SU-DHL-6 (cell line): Measurements from ENCODE around the gene CYLD.

Experiments used
- H2AFZ ChIP-seq: fragments of 200-600 bp; sonication (generic); 2 replicates; pipeline ENCODE4 v1.6.1; 2014; ENCODE audit warnings: low read depth, mild to moderate bottlenecking, moderate library complexity, mixed read lengths, antibody characterized with exemption, low read length; ENCODE audit not compliant: severe bottlenecking
- H3F3A ChIP-seq: fragments of 200-600 bp; shearing (Covaris generic); 2 replicates; pipeline ENCODE4 v1.6.0; 2016; ENCODE audit warnings: antibody characterized with exemption, mild to moderate bottlenecking; ENCODE audit not compliant: insufficient read depth
- H3K27ac ChIP-seq: fragments of 200-600 bp; sonication (generic); 2 replicates; pipeline ENCODE4 v1.5.1; 2016; ENCODE audit warnings: low read depth, mild to moderate bottlenecking, low read length, moderate library complexity, mixed read lengths
- H3K27me3 ChIP-seq: fragments of 200-600 bp; sonication (generic), shearing (Covaris generic); 2 replicates; pipeline ENCODE4 v1.6.0; 2014; ENCODE audit warnings: mild to moderate bottlenecking, low read length
- H3K36me3 ChIP-seq: fragments of 200-600 bp; sonication (generic); 2 replicates; pipeline ENCODE4 v1.6.1; 2014; ENCODE audit warnings: mild to moderate bottlenecking, low read length, mixed read lengths
- H3K4me2 ChIP-seq: fragments of 300-600, 200-600 bp; shearing (Covaris generic), sonication (generic); 2 replicates; pipeline ENCODE4 v1.6.0; 2014; ENCODE audit warnings: low read length, low read depth, mild to moderate bottlenecking; ENCODE audit not compliant: poor library complexity, severe bottlenecking
- H3K4me3 ChIP-seq: fragments of 200-600 bp; sonication (generic); 2 replicates; pipeline ENCODE4 v1.5.1; 2014; ENCODE audit warnings: antibody characterized with exemption, low read length, mild to moderate bottlenecking, mixed read lengths; ENCODE audit not compliant: insufficient read depth, poor library complexity, severe bottlenecking
- H3K79me2 ChIP-seq: fragments of 200-600 bp; sonication (generic); 2 replicates; pipeline ENCODE4 v1.6.1; 2014; ENCODE audit warnings: mild to moderate bottlenecking, low read length, moderate library complexity; ENCODE audit not compliant: insufficient read depth
- H3K9ac ChIP-seq: fragments of 200-600 bp; sonication (generic); 2 replicates; pipeline ENCODE4 v1.7.0; 2014; ENCODE audit warnings: mild to moderate bottlenecking, low read length
- H3K9me2 ChIP-seq: fragments of 200-600 bp; sonication (generic); replicated peaks from 2 replicates; pipeline ENCODE4 v1.6.1; 2014; ENCODE audit warnings: low read length; ENCODE audit not compliant: insufficient read depth
- H3K9me3 ChIP-seq: fragments of 200-600 bp; sonication (generic); 2 replicates; pipeline ENCODE4 v1.6.1; 2014; ENCODE audit warnings: low read length, mixed read lengths; ENCODE audit not compliant: insufficient read depth
- H4K20me1 ChIP-seq: fragments of 200-600 bp; sonication (generic); 2 replicates; pipeline ENCODE4 v1.6.1; 2014; ENCODE audit warnings: low read depth, mild to moderate bottlenecking, antibody characterized with exemption, low read length, moderate library complexity, mixed read lengths
- CTCF ChIP-seq: fragments of 200-600 bp; sonication (generic); IDR thresholded peaks from one replicate; pipeline ENCODE4 v1.5.1; 2017; ENCODE audit warnings: antibody characterized with exemption, mild to moderate bottlenecking, low read length, moderate library complexity; ENCODE audit not compliant: insufficient read depth, poor library complexity, severe bottlenecking
- EZH2phosphoT487 ChIP-seq: fragments of 200-600 bp; sonication (generic), shearing (Covaris generic); conservative IDR thresholded peaks from 2 replicates; pipeline ENCODE4 v1.6.1; 2018; ENCODE audit warnings: mild to moderate bottlenecking, antibody characterized with exemption, low read length, moderate library complexity, mixed read lengths

Gene CYLD

GRCh38 chr16:50717494-50717893, 24.4 kb upstream of the CYLD start:
- no peaks in the 10 kb centered on the region for H3K79me2 ChIP-seq
- no peaks in the 10 kb centered on the region for H3K9me2 ChIP-seq
- H4K20me1 ChIP-seq, result no peaks in the 10 kb centered on the region
- no peaks in the 10 kb centered on the region for H3K36me3 ChIP-seq
- no peaks in the 10 kb centered on the region for H3K27me3 ChIP-seq
- no peak overlapping the region for H3K9ac ChIP-seq
- no peak overlapping the region for H3K4me2 ChIP-seq
- no peaks in the 10 kb centered on the region for H3F3A ChIP-seq
- no peak overlapping the region for H2AFZ ChIP-seq
- no peaks in the 10 kb centered on the region for H3K9me3 ChIP-seq
- no peak overlapping the region for H3K27ac ChIP-seq
- no peak overlapping the region for H3K4me3 ChIP-seq
- TF ChIP-seq CTCF, result no peak
- TF ChIP-seq EZH2phosphoT487, result no peak

DNA sequence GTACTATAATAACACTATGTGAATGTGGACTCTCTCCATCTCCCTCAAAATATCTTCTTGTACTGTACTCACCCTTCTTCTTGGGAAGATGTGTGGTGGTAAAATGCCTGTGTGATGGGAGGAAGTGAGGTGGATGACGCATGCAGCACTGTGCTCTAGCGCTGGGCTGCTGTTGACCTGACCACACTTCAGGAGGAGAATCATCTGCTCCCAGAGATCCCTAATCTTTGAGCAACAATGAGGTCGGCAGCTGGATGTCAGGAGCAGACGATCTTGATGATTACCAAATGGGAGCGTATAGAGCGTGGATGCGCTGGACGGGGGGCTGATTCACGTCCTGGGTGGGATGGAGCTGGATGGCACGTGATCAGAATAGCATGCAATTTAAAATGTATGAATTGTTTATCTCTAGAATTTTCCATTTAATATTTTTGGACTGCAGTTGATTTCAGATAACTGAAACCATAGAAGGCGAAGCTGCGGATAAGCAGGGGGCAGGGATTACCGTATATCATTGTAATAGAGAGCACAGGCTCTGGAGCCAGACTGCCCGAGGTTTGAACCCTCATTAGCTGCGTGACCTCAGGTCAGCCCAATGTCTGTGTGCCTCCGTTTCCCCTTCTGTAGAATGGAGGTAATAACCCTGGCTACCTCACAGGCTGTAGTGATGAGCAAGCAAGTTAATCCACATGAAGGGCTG, 23.7 kb upstream of the CYLD start:
- Histone ChIP-seq H3K27me3 (no peaks in the 10 kb centered on the region), H4K20me1 (no peaks in the 10 kb centered on the region), H3K36me3 (no peaks in the 10 kb centered on the region), H3F3A (no peaks in the 10 kb centered on the region), H3K4me3 (no peak overlapping the region), H3K27ac (no peak overlapping the region), H3K4me2 (no peak overlapping the region), H3K9me3 (no peaks in the 10 kb centered on the region), H3K9me2 (no peaks in the 10 kb centered on the region), H3K79me2 (no peaks in the 10 kb centered on the region), H3K9ac (no peak overlapping the region), H2AFZ (no peak overlapping the region)
- TF ChIP-seq CTCF (no peak), EZH2phosphoT487 (no peak)

DNA sequence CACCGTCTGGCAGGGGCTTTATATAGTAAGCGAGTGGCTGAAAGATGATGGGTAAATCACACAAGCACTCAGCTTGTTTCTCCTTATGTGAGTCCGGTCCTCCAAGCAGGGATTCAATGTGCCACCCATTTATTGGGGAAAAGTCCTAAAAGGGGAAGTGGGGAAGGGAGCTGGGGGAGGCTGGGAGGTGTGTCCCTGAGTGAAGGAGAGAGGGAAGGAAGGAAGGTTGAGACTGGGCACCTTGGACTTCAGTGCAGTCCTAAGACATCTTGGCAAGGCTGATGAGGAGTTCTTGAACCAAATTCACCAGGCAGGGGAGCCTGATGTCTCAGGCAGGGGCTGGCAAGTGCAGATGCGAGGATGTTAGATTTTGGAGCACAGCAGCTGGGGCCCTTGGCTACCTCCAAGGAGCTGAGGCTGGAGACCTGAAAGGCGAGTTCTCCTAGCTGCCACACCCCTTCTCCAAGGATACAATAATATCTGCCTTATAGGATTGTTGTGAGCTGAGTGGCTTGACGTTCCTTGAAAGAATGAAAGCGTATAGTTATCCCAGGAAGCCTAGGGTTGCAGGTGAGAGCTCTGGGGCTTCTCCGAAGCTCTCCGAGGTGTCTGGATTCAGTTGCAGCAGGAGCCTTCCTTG, 23.0 kb upstream of the CYLD start:
- Histone ChIP-seq H3K9me3 (peaks cover 2% of the 10 kb centered on the region; the same call in 1 of the 2 replicates), H3K27ac (no peak overlapping the region), H3F3A (no peaks in the 10 kb centered on the region), H3K9ac (no peak overlapping the region), H3K4me2 (no peak overlapping the region), H3K79me2 (no peaks in the 10 kb centered on the region), H4K20me1 (no peaks in the 10 kb centered on the region), H2AFZ (no peak overlapping the region), H3K27me3 (no peaks in the 10 kb centered on the region), H3K9me2 (no peaks in the 10 kb centered on the region), H3K36me3 (no peaks in the 10 kb centered on the region), H3K4me3 (no peak overlapping the region)
- no peak for TF ChIP-seq CTCF
- no peak for TF ChIP-seq EZH2phosphoT487
